Endothelial cell (in vitro differentiated cells): ENCODE results near the gene IRF4. TPM values are rescaled to one million over a fixed set of nuclear protein-coding genes. Genes with fewer than 3 reads are reported as not detected.
A peak's percentile ranks its signal among the peaks of the same experiment; 100 is the strongest.

Source experiments
- DNase-seq: peaks from one replicate; pipeline ENCODE4 v3.0.0; 2021; ENCODE audit warnings: low spot score
- H3K27ac Mint-ChIP-seq: one replicate; pipeline ENCODE4 v1.8.0; 2021; ENCODE audit warnings: mixed read lengths, inconsistent platforms; ENCODE audit not compliant: unreplicated experiment
- H3K27me3 Mint-ChIP-seq: one replicate; pipeline ENCODE4 v1.8.0; 2021; ENCODE audit warnings: mild to moderate bottlenecking, moderate library complexity, mixed read lengths, inconsistent platforms; ENCODE audit not compliant: unreplicated experiment
- H3K36me3 Mint-ChIP-seq: one replicate; pipeline ENCODE4 v1.8.0; 2021; ENCODE audit warnings: mild to moderate bottlenecking, low read depth, mixed read lengths, inconsistent platforms; ENCODE audit not compliant: unreplicated experiment
- H3K4me1 Mint-ChIP-seq: one replicate; pipeline ENCODE4 v1.8.0; 2021; ENCODE audit warnings: mild to moderate bottlenecking, mixed read lengths, inconsistent platforms; ENCODE audit not compliant: unreplicated experiment
- H3K4me3 Mint-ChIP-seq: one replicate; pipeline ENCODE4 v1.8.0; 2021; ENCODE audit warnings: mild to moderate bottlenecking, mixed read lengths, inconsistent platforms; ENCODE audit not compliant: unreplicated experiment
- H3K9me3 Mint-ChIP-seq: one replicate; pipeline ENCODE4 v1.8.0; 2021; ENCODE audit warnings: mixed read lengths, inconsistent platforms; ENCODE audit not compliant: unreplicated experiment
- CTCF ChIP-seq: fragments of 200-600 bp; sonication (generic); IDR thresholded peaks from one replicate; pipeline ENCODE4 v1.5.0; 2021; ENCODE audit warnings: antibody characterized with exemption; ENCODE audit not compliant: unreplicated experiment
- total RNA-seq: library from RNA; stranded (reverse); fragmentation: NEBNext Ultra II Directional; extraction: Animal tissue kit (Norgen Biotek cat#: 25700); gene quantifications from one replicate; pipeline ENCODE4 v1.2.1, GENCODE V29; 2021; ENCODE audit not compliant: unreplicated experiment

Gene IRF4
- total RNA-seq, 1 donor from 2014 or later = not detected

- peak overlapping the region; percentile 22 for H3K27ac Mint-ChIP-seq
- no peak overlapping the region for H3K4me3 Mint-ChIP-seq
- H3K27me3 Mint-ChIP-seq = peaks cover 27% of the 10 kb centered on the region
- peaks cover 7% of the 10 kb centered on the region for H3K4me1 Mint-ChIP-seq
- peaks cover 37% of the 10 kb centered on the region for H3K9me3 Mint-ChIP-seq
- peaks cover 49% of the 10 kb centered on the region for H3K36me3 Mint-ChIP-seq
- no peak for TF ChIP-seq CTCF
- no peak for DNase-seq
Measured at GRCh38 chr6:353642-354614, 37.6 kb upstream of the IRF4 start.

- Mint-ChIP-seq H3K9me3 (peaks cover 36% of the 10 kb centered on the region), H3K4me1 (peaks cover 7% of the 10 kb centered on the region), H3K27ac (peak overlapping the region; percentile 27), H3K27me3 (peaks cover 23% of the 10 kb centered on the region), H3K4me3 (peak overlapping the region; percentile 60), H3K36me3 (peaks cover 43% of the 10 kb centered on the region)
- DNase-seq = no peak
- TF ChIP-seq CTCF = no peak
Measured at GRCh38 chr6:354631-355280, 36.8 kb upstream of the IRF4 start.

- H3K27me3 Mint-ChIP-seq = peaks cover 25% of the 10 kb centered on the region
- H3K4me3 Mint-ChIP-seq = peak overlapping the region; percentile 60
- DNase-seq = no peak
- H3K9me3 Mint-ChIP-seq = peaks cover 37% of the 10 kb centered on the region
- TF ChIP-seq CTCF = no peak
- peaks cover 7% of the 10 kb centered on the region for H3K4me1 Mint-ChIP-seq
- H3K36me3 Mint-ChIP-seq = peaks cover 45% of the 10 kb centered on the region
- peak overlapping the region; percentile 27 for H3K27ac Mint-ChIP-seq
Measured at GRCh38 chr6:355373-356208, 36.0 kb upstream of the IRF4 start.

- no peak for TF ChIP-seq CTCF
- Mint-ChIP-seq H3K27ac (peak overlapping the region; percentile 44), H3K9me3 (peaks cover 37% of the 10 kb centered on the region), H3K4me3 (peak overlapping the region; percentile 28), H3K36me3 (peaks cover 38% of the 10 kb centered on the region), H3K4me1 (peaks cover 7% of the 10 kb centered on the region), H3K27me3 (peaks cover 23% of the 10 kb centered on the region)
- DNase-seq = no peak
Measured at GRCh38 chr6:356828-357251, 34.7 kb upstream of the IRF4 start.
